ENCODE data around the gene VSTM5.

- TF ChIP-seq USF1 (IDR thresholded peaks at IDR 0.05; ENCODE audit: borderline replicate concordance, low read depth) = no peak
- no peak for TF ChIP-seq EP300 (IDR thresholded peaks at IDR 0.05; ENCODE audit: borderline replicate concordance in 1 of 2, low read depth in 1 of 2, low read length in 1 of 2)
- no peak for TF ChIP-seq POLR2AphosphoS5 (IDR thresholded peaks at IDR 0.05; ENCODE audit: low read depth, low read length)
- TF ChIP-seq CTCF (IDR thresholded peaks at IDR 0.05) = no peak
- TF ChIP-seq REST (IDR thresholded peaks at IDR 0.05; ENCODE audit: low read depth, low read length) = no peak
- TF ChIP-seq JUND (IDR thresholded peaks at IDR 0.05) = no peak
- no peak for TF ChIP-seq EZH2phosphoT487 (IDR thresholded peaks at IDR 0.05; ENCODE audit: borderline replicate concordance, low read depth)
- TF ChIP-seq YY1 (IDR thresholded peaks at IDR 0.05; ENCODE audit: low read depth) = no peak
- no peak for TF ChIP-seq GABPA (IDR thresholded peaks at IDR 0.05; ENCODE audit: low read depth)
Measured at GRCh38 chr11:93820847-93821246, 29.6 kb downstream of the VSTM5 start.

All from SK-N-SH (cell line).